Mononuclear cell (primary cell): ENCODE data around the gene CDH13. TPM values are rescaled to one million over a fixed set of nuclear protein-coding genes. Genes with fewer than 3 reads are reported as not detected.

Source experiments
- H3K27me3 ChIP-seq: 2 replicates; pipeline ENCODE4 v1.6.0; 2011; ENCODE audit warnings: low read length, control low read depth; ENCODE audit not compliant: insufficient read depth
- H3K4me1 ChIP-seq: 2 replicates; pipeline ENCODE4 v1.5.1; 2011; ENCODE audit warnings: mild to moderate bottlenecking, low read length, control low read depth; ENCODE audit not compliant: insufficient read depth
- H3K4me3 ChIP-seq: 2 replicates; pipeline ENCODE4 v1.5.1; 2011; ENCODE audit warnings: mild to moderate bottlenecking, low read length, moderate library complexity
- H3K9me3 ChIP-seq: 2 replicates; pipeline ENCODE4 v1.5.1; 2011; ENCODE audit warnings: low read depth, mild to moderate bottlenecking, control low read depth, low read length
- total RNA-seq: library from RNA; depleted of rRNA; stranded (reverse); fragments of >200 nt; gene quantifications from one replicate; pipeline ENCODE4 v1.2.3, GENCODE V29; 2012

The CDH13 gene
- total RNA-seq, 1 donor, result 0.10 TPM

DNA sequence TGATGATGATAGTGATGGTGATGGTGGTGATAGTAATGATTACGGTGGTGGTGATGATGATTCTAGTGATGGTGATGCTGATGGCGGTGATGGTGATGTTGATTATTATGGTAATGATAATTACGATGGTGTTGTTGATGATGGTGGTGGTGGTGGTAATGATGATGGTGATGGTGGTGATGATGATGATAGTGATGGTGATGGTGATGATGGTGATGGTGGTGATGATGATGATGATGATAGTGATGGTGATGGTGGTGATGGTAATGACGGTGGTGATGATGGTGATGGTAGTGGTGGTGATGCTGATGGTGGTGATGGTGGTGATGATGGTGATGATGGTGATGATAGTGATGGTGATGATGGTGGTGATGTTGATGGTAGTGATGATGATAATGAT lies 370.0 kb downstream of the CDH13 start:
- H3K4me1 ChIP-seq, result peaks cover 3% of the 10 kb centered on the region
- H3K4me3 ChIP-seq, result no peak overlapping the region
- no peaks in the 10 kb centered on the region for H3K9me3 ChIP-seq
- no peaks in the 10 kb centered on the region for H3K27me3 ChIP-seq

DNA sequence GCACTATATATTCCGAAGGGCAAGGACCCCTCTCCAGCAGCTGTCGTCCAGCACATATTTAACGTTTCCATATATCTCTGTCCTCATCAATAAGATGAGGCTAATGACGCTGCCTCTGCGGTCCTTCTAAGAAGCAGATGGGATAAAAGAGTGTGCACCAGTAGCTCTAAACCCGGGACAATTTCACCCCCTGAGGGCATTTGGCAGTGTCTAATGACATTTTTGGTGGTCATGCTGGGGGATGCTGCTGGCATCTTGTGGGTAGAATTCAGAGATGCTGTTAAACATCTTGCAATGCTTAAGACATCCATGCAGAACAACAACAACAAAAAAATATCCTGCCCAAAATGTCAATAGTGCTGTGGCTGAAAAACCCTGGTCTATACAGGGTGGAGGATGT lies 372.9 kb downstream of the CDH13 start:
- Histone ChIP-seq H3K9me3 (no peaks in the 10 kb centered on the region), H3K4me3 (no peak overlapping the region), H3K27me3 (no peaks in the 10 kb centered on the region), H3K4me1 (peaks cover 3% of the 10 kb centered on the region)

DNA sequence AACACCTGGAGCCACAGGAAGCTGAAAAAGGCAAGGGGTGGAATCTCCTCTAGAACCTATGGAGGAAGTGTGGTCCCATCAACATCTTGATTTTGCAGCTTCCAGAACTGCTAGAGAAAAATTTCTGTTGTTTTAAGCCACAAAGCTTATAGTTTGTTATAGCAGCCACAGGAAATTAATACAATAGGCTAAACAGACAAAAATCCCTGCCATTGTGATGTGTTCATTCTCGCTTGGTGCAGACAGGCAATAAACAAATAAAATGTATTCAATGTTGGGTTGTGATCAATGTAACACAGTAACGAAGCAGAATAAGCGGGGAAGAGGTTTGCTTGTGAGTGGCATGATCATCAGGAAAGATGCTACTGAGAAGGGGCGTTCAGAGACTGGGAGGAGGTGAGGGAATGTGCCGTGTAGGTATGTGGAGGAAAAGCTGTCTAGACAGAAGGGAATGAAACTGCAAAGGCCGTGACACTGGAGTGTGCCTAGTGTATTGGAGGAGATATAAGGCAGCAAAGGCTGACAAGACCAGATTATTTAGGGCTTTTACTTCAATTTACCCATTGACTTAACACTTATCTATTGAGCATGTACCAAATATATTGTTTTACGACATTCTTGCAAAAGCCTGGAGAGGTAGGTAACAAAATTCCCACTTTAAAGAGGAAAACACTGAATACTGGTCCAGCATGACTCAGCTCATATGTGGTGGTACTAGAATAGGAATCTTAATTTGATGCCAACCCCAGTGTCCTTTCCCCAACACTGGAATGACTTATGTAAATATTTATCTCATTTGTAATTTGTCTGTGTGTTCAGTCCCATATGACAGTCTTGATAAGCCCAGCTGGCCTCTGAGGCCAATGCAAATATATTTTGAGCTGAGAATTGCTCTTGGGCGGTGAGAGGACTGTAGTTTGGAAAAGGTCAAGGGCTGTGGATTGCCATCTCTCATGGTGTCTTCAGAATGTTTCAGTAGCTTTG lies 375.9 kb downstream of the CDH13 start:
- Histone ChIP-seq H3K27me3 (no peaks in the 10 kb centered on the region), H3K9me3 (no peaks in the 10 kb centered on the region), H3K4me3 (no peak overlapping the region), H3K4me1 (no peaks in the 10 kb centered on the region)

DNA sequence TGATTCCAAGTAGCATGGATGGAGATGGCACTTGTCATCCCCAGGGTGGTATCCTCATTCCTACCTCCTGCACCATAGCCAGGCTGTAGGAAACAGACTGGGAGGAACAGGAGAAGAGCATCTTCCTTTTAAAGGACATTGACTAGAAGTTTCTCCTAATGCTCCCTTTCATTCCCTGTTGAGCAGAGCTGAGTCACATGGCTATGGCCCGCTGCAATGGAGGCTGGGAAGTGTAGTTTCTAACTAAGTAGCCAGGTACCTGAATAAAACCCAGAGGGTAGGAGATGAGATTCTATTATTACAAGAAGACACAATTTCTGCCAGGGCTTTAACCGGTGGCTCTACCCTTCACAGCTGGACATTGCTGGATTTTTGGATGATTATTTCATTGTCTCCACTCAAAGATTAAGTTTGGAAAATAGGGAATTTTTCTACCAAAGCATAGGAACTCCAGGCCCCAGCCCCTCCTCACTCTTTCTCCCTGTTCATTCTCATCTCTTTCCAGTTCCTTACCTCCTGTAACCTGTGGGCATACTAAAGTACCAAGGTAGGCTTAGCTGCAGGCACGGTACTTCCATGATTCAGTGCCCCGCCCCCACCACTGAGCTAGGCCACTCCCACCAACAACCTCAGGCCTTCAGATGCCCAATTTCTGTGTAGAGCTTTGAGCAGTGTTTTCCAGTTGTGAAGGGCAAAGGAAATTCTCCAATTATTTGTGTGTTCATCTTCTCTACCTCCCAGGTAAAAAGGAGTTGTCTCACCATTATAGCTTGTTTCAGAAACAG lies 378.3 kb downstream of the CDH13 start:
- no peaks in the 10 kb centered on the region for H3K27me3 ChIP-seq
- H3K4me1 ChIP-seq, result no peaks in the 10 kb centered on the region
- no peaks in the 10 kb centered on the region for H3K9me3 ChIP-seq
- H3K4me3 ChIP-seq, result no peak overlapping the region

DNA sequence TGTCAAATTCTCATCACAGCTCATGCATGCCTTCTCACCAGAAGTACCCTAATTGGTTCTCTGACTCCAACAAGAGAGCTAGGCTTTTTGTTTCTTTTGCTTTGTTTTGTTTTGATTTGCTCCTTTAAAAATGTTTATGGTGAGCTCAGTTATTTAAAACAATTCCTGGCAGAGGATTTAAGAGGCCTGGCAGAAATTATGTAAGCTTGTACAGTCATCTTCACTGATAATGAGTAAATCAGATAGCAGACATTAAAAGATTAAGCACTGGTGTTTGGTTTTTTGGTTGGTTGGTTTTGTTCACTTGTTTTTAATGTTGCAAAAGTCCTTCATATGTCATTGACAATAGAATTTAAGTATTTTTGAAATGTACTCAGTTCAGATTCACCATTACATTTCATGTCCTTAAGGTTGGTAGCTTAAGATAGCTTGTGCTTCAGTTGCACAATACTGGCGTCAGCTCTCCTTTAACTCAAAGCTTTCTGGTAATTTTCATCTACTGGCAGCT lies 378.9 kb downstream of the CDH13 start:
- Histone ChIP-seq H3K4me1 (no peaks in the 10 kb centered on the region), H3K4me3 (no peak overlapping the region), H3K9me3 (no peaks in the 10 kb centered on the region)

DNA sequence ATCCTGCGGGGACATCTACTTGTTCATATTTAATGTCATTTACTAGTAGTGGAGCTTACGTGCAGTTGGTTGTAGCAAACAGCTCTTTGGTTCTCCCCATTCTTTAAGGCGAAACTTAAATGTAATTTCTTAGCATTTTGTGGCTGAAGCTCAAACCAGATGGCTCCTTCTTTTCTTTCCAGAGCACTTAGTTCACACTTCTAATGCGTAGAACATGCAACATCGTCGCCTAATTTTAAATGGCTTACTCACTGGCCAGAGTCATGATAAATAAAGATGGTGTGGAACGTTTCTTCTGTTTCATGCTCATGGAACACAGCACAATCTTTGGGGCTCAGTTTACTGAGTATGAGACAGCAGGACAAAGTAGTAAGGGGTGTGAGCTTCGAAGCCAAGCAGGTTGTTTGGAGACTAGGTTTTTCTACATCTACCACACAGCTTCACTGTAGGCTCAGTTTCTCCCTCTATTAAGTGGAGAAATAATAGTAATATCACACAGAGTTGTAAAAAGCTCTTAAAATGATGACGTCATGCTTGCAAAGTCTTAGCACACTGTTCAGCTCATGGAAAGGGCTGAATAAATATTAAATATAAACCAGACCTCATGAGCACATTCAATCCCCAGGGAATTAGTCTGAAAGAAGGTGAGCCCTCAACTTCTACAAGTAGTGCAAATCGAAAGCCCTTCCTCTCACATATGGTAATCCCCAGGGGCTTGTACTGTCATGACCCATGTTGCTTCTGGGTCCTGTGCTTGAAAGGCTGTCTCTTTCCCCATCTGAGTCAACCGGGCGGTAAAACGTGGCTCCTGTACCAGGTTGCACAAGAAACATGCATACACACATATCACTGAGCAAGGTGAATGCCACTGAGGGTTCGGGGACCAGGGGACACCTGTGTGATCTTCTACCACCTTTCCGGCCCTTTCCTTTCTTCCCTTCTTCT lies 384.3 kb downstream of the CDH13 start:
- H3K9me3 ChIP-seq, result no peaks in the 10 kb centered on the region

More for the DNA sequence above, 378.9 kb downstream of the CDH13 start:
- H3K27me3 ChIP-seq, result no peaks in the 10 kb centered on the region

DNA sequence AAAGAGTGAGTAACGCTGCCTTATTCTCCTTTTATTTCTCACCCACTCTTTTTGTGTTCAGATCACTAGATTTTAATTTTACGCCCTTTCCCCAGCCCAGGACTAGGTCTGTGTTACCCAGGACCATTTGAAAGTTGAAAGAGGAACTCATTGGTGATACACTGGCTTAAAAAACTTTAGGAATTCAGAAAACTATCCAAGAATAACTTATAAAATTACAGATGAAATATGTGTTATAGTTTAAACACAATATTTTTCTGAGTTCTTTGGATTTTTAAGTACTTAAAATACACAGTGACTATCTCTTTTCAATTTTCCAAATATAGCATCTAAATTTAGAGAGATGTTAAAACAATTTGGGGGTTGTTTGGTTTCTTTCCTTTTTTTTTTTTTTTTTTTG lies 385.2 kb downstream of the CDH13 start:
- H3K27me3 ChIP-seq, result no peaks in the 10 kb centered on the region
- no peaks in the 10 kb centered on the region for H3K4me1 ChIP-seq
- H3K9me3 ChIP-seq, result no peaks in the 10 kb centered on the region
- H3K4me3 ChIP-seq, result no peak overlapping the region

More for the DNA sequence above, 384.3 kb downstream of the CDH13 start:
- Histone ChIP-seq H3K4me3 (no peak overlapping the region), H3K4me1 (no peaks in the 10 kb centered on the region), H3K27me3 (no peaks in the 10 kb centered on the region)

DNA sequence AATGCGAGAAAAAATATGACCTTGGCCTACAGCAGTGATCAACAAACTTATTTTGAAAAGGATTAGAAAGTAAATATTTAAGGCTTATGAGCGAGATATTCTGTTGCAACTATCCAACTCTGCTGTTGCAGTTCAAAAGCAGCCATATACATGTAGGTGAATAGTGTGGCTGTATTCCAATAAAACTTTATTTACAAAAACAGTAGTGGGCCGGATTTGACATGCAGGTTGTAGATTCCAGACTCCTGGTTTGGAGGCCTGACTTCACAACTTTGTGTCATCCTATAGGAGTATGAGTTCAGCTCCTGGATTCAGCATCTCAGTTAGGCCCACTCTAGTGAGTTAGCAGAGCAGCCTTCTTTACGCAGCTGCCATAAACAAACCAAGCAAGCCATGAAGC lies 386.3 kb downstream of the CDH13 start:
- no peaks in the 10 kb centered on the region for H3K9me3 ChIP-seq
- no peaks in the 10 kb centered on the region for H3K4me1 ChIP-seq
- no peaks in the 10 kb centered on the region for H3K27me3 ChIP-seq
- no peak overlapping the region for H3K4me3 ChIP-seq

DNA sequence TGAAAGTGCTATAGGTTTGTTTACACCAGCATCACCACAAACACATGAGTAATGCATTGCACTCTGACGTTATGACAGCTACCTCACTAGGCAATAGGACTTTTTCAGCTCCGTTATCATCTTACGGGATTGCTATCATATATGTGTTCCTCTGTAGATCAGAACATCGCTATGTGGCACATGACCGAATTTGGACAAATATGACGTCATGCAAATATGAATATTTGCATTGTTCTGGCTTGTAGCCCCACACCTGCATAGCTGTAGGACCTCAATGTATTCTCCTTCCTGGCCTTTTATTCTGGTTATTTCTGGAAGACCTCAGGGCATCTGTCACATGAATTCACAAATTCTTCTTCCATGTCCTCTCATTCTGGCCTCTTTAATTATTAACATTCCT lies 393.2 kb downstream of the CDH13 start:
- H3K9me3 ChIP-seq, result no peaks in the 10 kb centered on the region
- no peaks in the 10 kb centered on the region for H3K27me3 ChIP-seq
- no peaks in the 10 kb centered on the region for H3K4me1 ChIP-seq
- H3K4me3 ChIP-seq, result no peak overlapping the region

DNA sequence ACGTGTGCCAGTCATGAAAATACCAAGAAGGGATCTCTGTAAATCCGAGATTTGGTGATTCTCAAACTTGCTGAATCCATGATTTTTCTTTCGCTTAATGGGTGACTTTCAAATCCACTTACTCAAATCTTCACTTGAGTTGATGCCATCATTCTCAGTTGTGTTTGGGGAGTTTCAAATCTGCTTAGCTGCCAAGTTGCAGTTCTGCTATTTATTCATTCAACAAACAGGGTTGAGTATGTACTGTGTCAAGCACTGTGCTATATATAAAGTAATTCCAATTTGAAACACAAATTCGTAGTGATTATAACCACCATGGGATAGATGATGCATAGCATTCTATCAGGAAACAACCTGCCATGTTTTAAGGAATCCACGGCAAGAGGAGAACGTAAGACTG lies 394.3 kb downstream of the CDH13 start:
- H3K4me1 ChIP-seq, result no peaks in the 10 kb centered on the region
- no peaks in the 10 kb centered on the region for H3K9me3 ChIP-seq
- H3K4me3 ChIP-seq, result no peak overlapping the region
- H3K27me3 ChIP-seq, result no peaks in the 10 kb centered on the region

DNA sequence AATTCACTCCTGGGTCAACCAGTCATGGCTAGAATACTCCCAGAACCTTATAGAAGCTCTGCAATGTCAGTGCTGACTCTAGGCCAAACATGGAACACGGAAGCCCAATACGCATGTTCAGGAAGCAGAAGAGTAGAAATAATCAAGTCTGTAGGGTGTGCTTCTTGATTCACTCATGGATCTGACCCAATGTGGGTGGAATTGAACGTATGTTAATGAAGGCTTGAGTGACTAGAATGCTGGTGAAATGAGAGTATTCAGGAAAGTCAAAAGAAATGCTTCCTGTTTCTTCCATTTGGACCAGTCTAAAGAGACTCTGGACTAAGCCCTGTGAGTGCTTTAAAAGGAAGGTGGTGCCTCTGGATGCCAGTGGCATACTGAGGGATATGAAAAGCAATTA lies 395.0 kb downstream of the CDH13 start:
- H3K4me1 ChIP-seq, result no peaks in the 10 kb centered on the region
- H3K27me3 ChIP-seq, result no peaks in the 10 kb centered on the region
- no peak overlapping the region for H3K4me3 ChIP-seq
- no peaks in the 10 kb centered on the region for H3K9me3 ChIP-seq

DNA sequence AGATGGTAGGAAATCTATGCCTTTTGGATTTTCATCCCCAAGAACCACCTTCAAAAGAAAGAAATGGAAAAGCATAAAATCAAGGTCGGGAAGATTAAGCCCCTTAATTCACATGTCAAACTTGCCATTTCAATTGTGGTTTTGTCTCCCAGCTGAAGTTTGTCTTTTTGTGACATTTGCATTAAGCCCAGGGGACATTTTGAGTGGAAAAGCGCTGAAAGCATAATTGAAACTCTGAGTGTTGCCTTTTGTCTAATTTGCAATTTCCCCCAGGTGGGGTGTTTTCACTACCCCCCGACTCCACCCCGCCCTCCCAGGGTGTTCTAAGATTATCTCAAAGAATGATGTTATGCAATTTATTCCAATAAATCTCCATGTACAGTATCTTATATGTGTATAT lies 396.2 kb downstream of the CDH13 start:
- no peaks in the 10 kb centered on the region for H3K27me3 ChIP-seq
- no peaks in the 10 kb centered on the region for H3K4me1 ChIP-seq
- no peaks in the 10 kb centered on the region for H3K9me3 ChIP-seq
- H3K4me3 ChIP-seq, result no peak overlapping the region

DNA sequence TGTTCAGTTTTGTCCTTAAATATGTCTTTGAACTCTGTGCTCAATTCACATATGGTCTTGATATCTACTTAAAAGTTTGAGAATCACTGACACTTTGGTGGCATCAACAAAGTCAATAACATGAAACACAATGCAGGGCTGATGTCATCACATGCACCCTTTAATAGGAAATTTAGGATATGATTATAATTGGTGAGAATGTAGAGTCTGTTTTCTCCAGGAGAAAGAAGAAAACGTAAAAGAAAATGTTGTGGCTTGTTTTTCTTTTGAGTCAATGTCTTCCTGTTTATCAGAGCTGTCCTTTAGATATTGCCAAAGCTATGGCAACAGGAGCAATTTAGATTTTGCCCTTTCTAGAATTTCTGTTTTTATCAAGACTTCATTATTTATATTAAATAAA lies 396.9 kb downstream of the CDH13 start:
- Histone ChIP-seq H3K27me3 (no peaks in the 10 kb centered on the region), H3K4me3 (no peak overlapping the region), H3K4me1 (no peaks in the 10 kb centered on the region), H3K9me3 (no peaks in the 10 kb centered on the region)

DNA sequence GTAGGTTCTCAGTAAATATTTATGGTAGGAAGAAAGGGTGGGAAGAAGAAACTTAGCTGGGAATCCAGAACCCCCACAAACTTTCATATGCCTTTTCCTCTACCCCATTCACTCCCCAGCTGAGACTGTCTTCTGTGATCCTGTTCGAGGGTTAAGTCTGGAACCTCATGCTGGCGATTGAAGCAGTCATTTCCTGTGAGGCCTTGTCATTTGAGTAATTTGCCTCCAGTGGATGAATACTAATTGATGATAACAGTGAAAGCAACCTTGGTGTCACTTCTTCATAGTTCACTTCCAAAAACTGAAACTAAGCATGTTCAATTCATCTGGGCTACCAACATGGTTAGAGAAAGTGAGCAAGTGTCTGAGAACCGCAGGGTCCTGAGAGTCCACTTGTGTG lies 401.2 kb downstream of the CDH13 start:
- no peaks in the 10 kb centered on the region for H3K4me1 ChIP-seq
- H3K4me3 ChIP-seq, result no peak overlapping the region
- H3K27me3 ChIP-seq, result no peaks in the 10 kb centered on the region
- H3K9me3 ChIP-seq, result no peaks in the 10 kb centered on the region
